ENCODE results near the gene POLR1B. TPM values are rescaled to one million over a fixed set of nuclear protein-coding genes. Genes with fewer than 3 reads are reported as not detected.

The POLR1B gene
- total RNA-seq, 1 experiment from 2014 or later = 31.7 TPM

GRCh38 chr2:112623913-112624777, 81.9 kb downstream of the POLR1B start:
- no peak overlapping the region for H2AFZ ChIP-seq (ENCODE audit: low read length)
- peak; percentile 94 for DNase-seq
- peak overlapping the region; percentile 74 for H3K9ac ChIP-seq (ENCODE audit: low read length)
- no peaks in the 10 kb centered on the region for H3K27me3 ChIP-seq (ENCODE audit: low read length)
- BruUV-seq (replicated peaks) = no TSS peak
- no peaks in the 10 kb centered on the region for H3K9me2 ChIP-seq (replicated peaks; ENCODE audit: low read length)
- no peaks in the 10 kb centered on the region for H3K36me3 ChIP-seq (ENCODE audit: low read depth, low read length)
- H4K20me1 ChIP-seq (ENCODE audit: low read length) = no peaks in the 10 kb centered on the region
- ChIA-PET POLR2A (ENCODE audit: unreplicated experiment) (interaction anchor here (0.6 to 1.0 kb wide), 2 partner anchors 14 to 22 kb away, joined by 3 to 7 read pairs; partner anchors contain the start of gene SLC20A1), CTCF (interaction anchor here (0.7 to 0.9 kb wide), 2 partner anchors 22 to 102 kb away, joined by 3 to 4 read pairs; no protein-coding TSS in a partner anchor)
- peaks cover 9% of the 10 kb centered on the region; the same call in 1 of the 2 replicates for H3K79me2 ChIP-seq (ENCODE audit: low read length)
- H3K4me3 ChIP-seq (ENCODE audit: low read length) = peak overlapping the region; percentile 19; the same call in 1 of the 2 replicates
- intact Hi-C loops (cut with micrococcal nuclease) = no loop called here
- ATAC-seq = peak; percentile 44
- H3K4me1 ChIP-seq (ENCODE audit: insufficient read depth, low read length) = peaks cover 80% of the 10 kb centered on the region
- TF ChIP-seq EZH2phosphoT487 (IDR thresholded peaks at IDR 0.05; ENCODE audit: borderline replicate concordance, low read length) = no peak
- TF ChIP-seq CTCF (conservative IDR thresholded peaks at IDR 0.05; ENCODE audit: low read depth, low read length) = no peak
- no peak for TF ChIP-seq EZH2 (IDR thresholded peaks at IDR 0.05; ENCODE audit: low read length, unreplicated experiment)
- H3K27ac ChIP-seq (ENCODE audit: low read length) = peak overlapping the region; percentile 94
- peak overlapping the region; percentile 71 for H3K4me2 ChIP-seq (ENCODE audit: low read length)
- H3K9me3 ChIP-seq (ENCODE audit: low read length) = no peaks in the 10 kb centered on the region
- peaks cover 13% of the 10 kb centered on the region for H3F3A ChIP-seq (ENCODE audit: low read length, unreplicated experiment)

- no peaks in the 10 kb centered on the region for H4K20me1 ChIP-seq (ENCODE audit: low read length)
- POLR2A ChIA-PET (ENCODE audit: unreplicated experiment) = interaction anchor here (1.0 kb wide), 1 partner anchor 20 kb away, joined by 7 read pairs; the partner anchor contains the start of gene SLC20A1
- peak overlapping the region; percentile 94 for H3K27ac ChIP-seq (ENCODE audit: low read length)
- H3K9me3 ChIP-seq (ENCODE audit: low read length) = no peaks in the 10 kb centered on the region
- intact Hi-C loops (cut with micrococcal nuclease) = loop anchor here (1.0 kb wide), 2 partner anchors 25 to 65 kb away; no protein-coding TSS in a partner anchor
- peaks cover 13% of the 10 kb centered on the region for H3F3A ChIP-seq (ENCODE audit: low read length, unreplicated experiment)
- no peaks in the 10 kb centered on the region for H3K9me2 ChIP-seq (replicated peaks; ENCODE audit: low read length)
- peaks cover 9% of the 10 kb centered on the region; the same call in 1 of the 2 replicates for H3K79me2 ChIP-seq (ENCODE audit: low read length)
- ATAC-seq (no peak), DNase-seq (no peak)
- peak overlapping the region; percentile 74 for H3K9ac ChIP-seq (ENCODE audit: low read length)
- no peak overlapping the region for H3K4me3 ChIP-seq (ENCODE audit: low read length)
- no peaks in the 10 kb centered on the region for H3K36me3 ChIP-seq (ENCODE audit: low read depth, low read length)
- TF ChIP-seq EZH2 (IDR thresholded peaks at IDR 0.05; ENCODE audit: low read length, unreplicated experiment) (no peak), EZH2phosphoT487 (IDR thresholded peaks at IDR 0.05; ENCODE audit: borderline replicate concordance, low read length) (no peak), CTCF (conservative IDR thresholded peaks at IDR 0.05; ENCODE audit: low read depth, low read length) (no peak)
- CTCF ChIA-PET = interaction anchor here (0.6 to 0.8 kb wide), 2 partner anchors 39 to 67 kb away, joined by 3 read pairs; no protein-coding TSS in a partner anchor
- no TSS peak for BruUV-seq (replicated peaks)
- H3K4me2 ChIP-seq (ENCODE audit: low read length) = peak overlapping the region; percentile 71
- peaks cover 91% of the 10 kb centered on the region for H3K4me1 ChIP-seq (ENCODE audit: insufficient read depth, low read length)
- no peaks in the 10 kb centered on the region for H3K27me3 ChIP-seq (ENCODE audit: low read length)
- H2AFZ ChIP-seq (ENCODE audit: low read length) = no peak overlapping the region
Observed at GRCh38 chr2:112625474-112626114, 83.3 kb downstream of the POLR1B start.
